ENCODE measurements around the gene SMYD3. TPM values are rescaled to one million over a fixed set of nuclear protein-coding genes. Genes with fewer than 3 reads are reported as not detected.

Gene SMYD3
- total RNA-seq, 1 experiment from 2014 or later: 29.6 TPM

DNA sequence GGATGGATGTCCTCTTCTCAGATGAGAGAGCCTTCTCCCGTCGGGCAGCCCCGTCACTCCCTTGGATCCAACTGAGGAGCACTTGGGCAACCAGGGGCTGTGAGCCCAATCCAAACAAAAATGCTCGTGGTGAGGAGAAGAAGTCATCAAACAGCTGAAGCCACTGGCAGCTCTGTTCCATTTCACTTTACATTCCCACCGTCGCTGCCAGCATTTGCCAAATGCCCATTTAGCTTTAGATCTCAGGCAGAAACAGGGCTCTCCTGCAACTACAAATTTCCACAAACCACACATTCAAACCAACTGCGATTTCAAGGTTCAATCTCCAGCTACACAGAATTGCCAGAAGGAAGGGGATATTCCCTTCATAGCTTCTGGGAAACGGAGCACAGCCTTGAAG, 634.6 kb downstream of the SMYD3 start:
- no peak overlapping the region for H3K4me3 ChIP-seq
- no peak for TF ChIP-seq EZH2 (IDR thresholded peaks at IDR 0.05; ENCODE audit: low read depth)
- TF ChIP-seq, protein P1, sequence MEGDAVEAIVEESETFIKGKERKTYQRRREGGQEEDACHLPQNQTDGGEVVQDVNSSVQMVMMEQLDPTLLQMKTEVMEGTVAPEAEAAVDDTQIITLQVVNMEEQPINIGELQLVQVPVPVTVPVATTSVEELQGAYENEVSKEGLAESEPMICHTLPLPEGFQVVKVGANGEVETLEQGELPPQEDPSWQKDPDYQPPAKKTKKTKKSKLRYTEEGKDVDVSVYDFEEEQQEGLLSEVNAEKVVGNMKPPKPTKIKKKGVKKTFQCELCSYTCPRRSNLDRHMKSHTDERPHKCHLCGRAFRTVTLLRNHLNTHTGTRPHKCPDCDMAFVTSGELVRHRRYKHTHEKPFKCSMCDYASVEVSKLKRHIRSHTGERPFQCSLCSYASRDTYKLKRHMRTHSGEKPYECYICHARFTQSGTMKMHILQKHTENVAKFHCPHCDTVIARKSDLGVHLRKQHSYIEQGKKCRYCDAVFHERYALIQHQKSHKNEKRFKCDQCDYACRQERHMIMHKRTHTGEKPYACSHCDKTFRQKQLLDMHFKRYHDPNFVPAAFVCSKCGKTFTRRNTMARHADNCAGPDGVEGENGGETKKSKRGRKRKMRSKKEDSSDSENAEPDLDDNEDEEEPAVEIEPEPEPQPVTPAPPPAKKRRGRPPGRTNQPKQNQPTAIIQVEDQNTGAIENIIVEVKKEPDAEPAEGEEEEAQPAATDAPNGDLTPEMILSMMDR (conservative IDR thresholded peaks at IDR 0.05): no peak
- intact Hi-C loops (cut with micrococcal nuclease; ENCODE audit: unreplicated experiment): no loop called here
- BruUV-seq (replicated peaks): no TSS peak
- no peaks in the 10 kb centered on the region for H3K79me2 ChIP-seq (ENCODE audit: low read depth)
- ChIA-PET POLR2A (ENCODE audit: unreplicated experiment) (no interaction called here), CTCF (no interaction called here)
- DNase-seq: no peak
- no peaks in the 10 kb centered on the region for H3F3A ChIP-seq (ENCODE audit: insufficient read depth, low read depth)
- H3K4me2 ChIP-seq: no peak overlapping the region
- no peak overlapping the region for H3K27ac ChIP-seq
- no peaks in the 10 kb centered on the region for H3K4me1 ChIP-seq (replicated peaks; ENCODE audit: insufficient read depth)
- no peaks in the 10 kb centered on the region for H3K27me3 ChIP-seq (ENCODE audit: insufficient read depth, low read depth)
- H2AFZ ChIP-seq: no peak overlapping the region
- no peaks in the 10 kb centered on the region for H3K9me3 ChIP-seq (ENCODE audit: insufficient read depth, low read depth)
- no peaks in the 10 kb centered on the region for H3K36me3 ChIP-seq (ENCODE audit: low read depth)
- no peaks in the 10 kb centered on the region for H3K9me2 ChIP-seq (ENCODE audit: insufficient read depth)
- H4K20me1 ChIP-seq (ENCODE audit: insufficient read depth): no peaks in the 10 kb centered on the region

DNA sequence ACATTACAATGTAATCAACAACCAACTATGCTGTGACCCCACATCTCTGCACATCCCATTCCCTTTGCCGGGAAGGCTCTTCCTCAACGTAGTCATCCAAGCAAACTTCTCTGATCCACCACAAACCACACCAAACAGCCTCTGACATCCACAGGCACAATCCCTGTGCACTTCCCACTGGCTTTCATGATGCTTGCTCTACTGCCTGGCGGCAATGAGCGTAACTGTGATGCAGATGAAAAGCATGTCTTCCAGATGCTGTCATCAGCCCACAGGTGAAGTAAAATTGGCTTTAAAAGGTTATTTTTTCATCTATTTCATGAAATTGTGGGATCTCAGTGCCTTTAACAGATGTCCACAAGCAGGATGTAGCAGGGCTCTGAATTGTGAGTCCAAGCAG, 635.2 kb downstream of the SMYD3 start:
- no peaks in the 10 kb centered on the region for H3K79me2 ChIP-seq (ENCODE audit: low read depth)
- DNase-seq: no peak
- H3K4me3 ChIP-seq: no peak overlapping the region
- H2AFZ ChIP-seq: no peak overlapping the region
- H3K36me3 ChIP-seq (ENCODE audit: low read depth): no peaks in the 10 kb centered on the region
- H3K27me3 ChIP-seq (ENCODE audit: insufficient read depth, low read depth): no peaks in the 10 kb centered on the region
- CTCF ChIA-PET: no interaction called here
- no peak overlapping the region for H3K4me2 ChIP-seq
- no peaks in the 10 kb centered on the region for H3K9me3 ChIP-seq (ENCODE audit: insufficient read depth, low read depth)
- intact Hi-C loops (cut with micrococcal nuclease; ENCODE audit: unreplicated experiment): no loop called here
- POLR2A ChIA-PET (ENCODE audit: unreplicated experiment): no interaction called here
- no peaks in the 10 kb centered on the region for H4K20me1 ChIP-seq (ENCODE audit: insufficient read depth)
- H3K27ac ChIP-seq: no peak overlapping the region
- TF ChIP-seq EZH2 (IDR thresholded peaks at IDR 0.05; ENCODE audit: low read depth): no peak
- TF ChIP-seq, protein P1 (conservative IDR thresholded peaks at IDR 0.05): no peak
- H3K4me1 ChIP-seq (replicated peaks; ENCODE audit: insufficient read depth): no peaks in the 10 kb centered on the region
- no peaks in the 10 kb centered on the region for H3F3A ChIP-seq (ENCODE audit: insufficient read depth, low read depth)
- no TSS peak for BruUV-seq (replicated peaks)
- no peaks in the 10 kb centered on the region for H3K9me2 ChIP-seq (ENCODE audit: insufficient read depth)

- POLR2A ChIA-PET (ENCODE audit: unreplicated experiment): no interaction called here
- TF ChIP-seq, protein P1 (conservative IDR thresholded peaks at IDR 0.05): no peak
- TF ChIP-seq EZH2 (IDR thresholded peaks at IDR 0.05; ENCODE audit: low read depth): no peak
- no peak overlapping the region for H2AFZ ChIP-seq
- H3K27ac ChIP-seq: no peak overlapping the region
- CTCF ChIA-PET: no interaction called here
- no peaks in the 10 kb centered on the region for H3F3A ChIP-seq (ENCODE audit: insufficient read depth, low read depth)
- H3K4me3 ChIP-seq: no peak overlapping the region
- no peaks in the 10 kb centered on the region for H3K9me3 ChIP-seq (ENCODE audit: insufficient read depth, low read depth)
- H3K9me2 ChIP-seq (ENCODE audit: insufficient read depth): no peaks in the 10 kb centered on the region
- no peaks in the 10 kb centered on the region for H3K36me3 ChIP-seq (ENCODE audit: low read depth)
- no TSS peak for BruUV-seq (replicated peaks)
- no peak overlapping the region for H3K4me2 ChIP-seq
- no peaks in the 10 kb centered on the region for H3K27me3 ChIP-seq (ENCODE audit: insufficient read depth, low read depth)
- intact Hi-C loops (cut with micrococcal nuclease; ENCODE audit: unreplicated experiment): no loop called here
- DNase-seq: no peak
- no peaks in the 10 kb centered on the region for H3K79me2 ChIP-seq (ENCODE audit: low read depth)
- H4K20me1 ChIP-seq (ENCODE audit: insufficient read depth): no peaks in the 10 kb centered on the region
- no peaks in the 10 kb centered on the region for H3K4me1 ChIP-seq (replicated peaks; ENCODE audit: insufficient read depth)
Observed at GRCh38 chr1:245871191-245871590, 635.9 kb downstream of the SMYD3 start.
